Activated naive CD4-positive, alpha-beta T cell treated with anti-CD3 and anti-CD28 coated beads for 36 hours (primary cell): Measurements from ENCODE around the gene SLC37A2. TPM values are rescaled to one million over a fixed set of nuclear protein-coding genes. Genes with fewer than 3 reads are reported as not detected.

Experiments used
- CTCF ChIA-PET: fragments of 350-600 bp; sonication (Branson Sonifier 250); formaldehyde crosslinking; loops from one replicate; lab custom pipeline; 2021; ENCODE audit warnings: antibody characterized with exemption; lab: Charles Lee
- DNase-seq: peaks from one replicate; pipeline ENCODE4 v3.0.0-alpha.2; 2020
- H3K27ac Mint-ChIP-seq: one replicate; pipeline ENCODE4 v1.8.0; 2021; ENCODE audit warnings: mild to moderate bottlenecking, mixed read lengths
- H3K27me3 Mint-ChIP-seq: one replicate; pipeline ENCODE4 v1.8.0; 2021; ENCODE audit warnings: low read depth, mixed read lengths
- H3K36me3 Mint-ChIP-seq: one replicate; pipeline ENCODE4 v1.8.0; 2021; ENCODE audit warnings: low read depth, mixed read lengths
- H3K4me1 Mint-ChIP-seq: one replicate; pipeline ENCODE4 v1.8.0; 2021; ENCODE audit warnings: low read depth, mixed read lengths
- H3K4me3 Mint-ChIP-seq: one replicate; pipeline ENCODE4 v1.8.0; 2021; ENCODE audit warnings: mild to moderate bottlenecking, moderate library complexity, mixed read lengths
- H3K9me3 Mint-ChIP-seq: one replicate; pipeline ENCODE4 v1.8.0; 2021; ENCODE audit warnings: mixed read lengths
- intact Hi-C: fragments of 100-400 bp; cut with micrococcal nuclease; formaldehyde crosslinking; loops from one replicate; pipeline ENCODE4 v1.15.1; 2023
- total RNA-seq, 2 experiments: library from RNA; stranded (reverse); gene quantifications; one replicate each; pipeline ENCODE4 v1.2.3, GENCODE V29; 2021

Gene SLC37A2
- total RNA-seq, 2 experiments from 2014 or later, result 0.57 to 0.67 TPM

- Mint-ChIP-seq H3K36me3 (no peaks in the 10 kb centered on the region), H3K9me3 (no peaks in the 10 kb centered on the region), H3K4me1 (no peaks in the 10 kb centered on the region), H3K27ac (no peak overlapping the region), H3K27me3 (no peaks in the 10 kb centered on the region), H3K4me3 (no peak overlapping the region)
- CTCF ChIA-PET, result no interaction called here
- intact Hi-C loops, result no loop called here
- no peak for DNase-seq
Measured at GRCh38 chr11:125079878-125080530, 16.9 kb downstream of the SLC37A2 start.

DNA sequence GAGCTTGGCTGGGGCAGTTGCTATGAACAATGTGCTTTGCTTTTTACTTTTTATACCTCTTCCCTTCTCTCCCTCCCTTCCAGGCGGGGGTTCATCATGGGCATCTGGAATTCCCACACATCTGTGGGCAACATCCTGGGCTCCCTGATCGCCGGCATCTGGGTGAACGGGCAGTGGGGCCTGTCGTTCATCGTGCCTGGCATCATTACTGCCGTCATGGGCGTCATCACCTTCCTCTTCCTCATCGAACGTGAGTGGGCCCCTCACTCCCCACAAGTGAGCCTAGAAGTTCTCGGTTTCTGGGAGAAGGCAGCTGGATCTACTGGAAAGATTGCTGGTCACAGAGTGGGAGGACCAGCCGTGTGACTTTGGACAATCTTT is 17.4 kb downstream of the SLC37A2 start:
- Mint-ChIP-seq H3K27me3 (no peaks in the 10 kb centered on the region), H3K4me1 (no peaks in the 10 kb centered on the region), H3K27ac (no peak overlapping the region), H3K36me3 (no peaks in the 10 kb centered on the region), H3K9me3 (no peaks in the 10 kb centered on the region), H3K4me3 (no peak overlapping the region)
- CTCF ChIA-PET, result no interaction called here
- DNase-seq, result no peak
- intact Hi-C loops, result no loop called here

GRCh38 chr11:125081098-125081798 is 18.1 kb downstream of the SLC37A2 start:
- Mint-ChIP-seq H3K27me3 (no peaks in the 10 kb centered on the region), H3K36me3 (no peaks in the 10 kb centered on the region), H3K9me3 (no peaks in the 10 kb centered on the region), H3K27ac (no peak overlapping the region), H3K4me1 (no peaks in the 10 kb centered on the region), H3K4me3 (no peak overlapping the region)
- no peak for DNase-seq
- CTCF ChIA-PET, result no interaction called here
- intact Hi-C loops, result no loop called here

DNA sequence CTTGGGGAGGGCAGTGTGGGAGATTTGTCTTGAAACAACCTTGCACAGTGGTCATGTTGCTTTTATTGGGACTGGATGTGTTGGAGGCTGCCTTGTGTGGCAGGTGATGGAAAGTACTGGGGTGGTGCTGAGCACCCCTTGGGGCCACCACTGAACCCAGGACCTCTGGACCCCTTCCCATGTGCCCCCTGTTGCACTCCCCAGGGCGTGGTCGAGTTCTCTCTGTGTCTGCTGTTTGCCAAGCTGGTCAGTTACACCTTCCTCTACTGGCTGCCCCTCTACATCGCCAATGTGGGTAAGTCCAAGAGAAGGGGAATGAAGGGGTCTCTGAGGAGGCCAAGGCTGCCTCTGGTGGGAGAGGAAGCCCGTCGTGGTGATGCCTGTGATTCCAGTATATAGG is 18.9 kb downstream of the SLC37A2 start:
- Mint-ChIP-seq H3K27me3 (no peaks in the 10 kb centered on the region), H3K27ac (no peak overlapping the region), H3K4me3 (no peak overlapping the region), H3K36me3 (no peaks in the 10 kb centered on the region), H3K4me1 (no peaks in the 10 kb centered on the region), H3K9me3 (no peaks in the 10 kb centered on the region)
- intact Hi-C loops, result no loop called here
- no peak for DNase-seq
- CTCF ChIA-PET, result no interaction called here

GRCh38 chr11:125082611-125083311 is 19.7 kb downstream of the SLC37A2 start:
- H3K36me3 Mint-ChIP-seq, result no peaks in the 10 kb centered on the region
- intact Hi-C loops, result no loop called here
- H3K27ac Mint-ChIP-seq, result no peak overlapping the region
- no peak for DNase-seq
- no peaks in the 10 kb centered on the region for H3K9me3 Mint-ChIP-seq
- CTCF ChIA-PET, result interaction anchor here (1.2 kb wide), 1 partner anchor 59 kb away, joined by 3 read pairs; no protein-coding TSS in a partner anchor
- H3K4me1 Mint-ChIP-seq, result no peaks in the 10 kb centered on the region
- H3K4me3 Mint-ChIP-seq, result no peak overlapping the region
- no peaks in the 10 kb centered on the region for H3K27me3 Mint-ChIP-seq

DNA sequence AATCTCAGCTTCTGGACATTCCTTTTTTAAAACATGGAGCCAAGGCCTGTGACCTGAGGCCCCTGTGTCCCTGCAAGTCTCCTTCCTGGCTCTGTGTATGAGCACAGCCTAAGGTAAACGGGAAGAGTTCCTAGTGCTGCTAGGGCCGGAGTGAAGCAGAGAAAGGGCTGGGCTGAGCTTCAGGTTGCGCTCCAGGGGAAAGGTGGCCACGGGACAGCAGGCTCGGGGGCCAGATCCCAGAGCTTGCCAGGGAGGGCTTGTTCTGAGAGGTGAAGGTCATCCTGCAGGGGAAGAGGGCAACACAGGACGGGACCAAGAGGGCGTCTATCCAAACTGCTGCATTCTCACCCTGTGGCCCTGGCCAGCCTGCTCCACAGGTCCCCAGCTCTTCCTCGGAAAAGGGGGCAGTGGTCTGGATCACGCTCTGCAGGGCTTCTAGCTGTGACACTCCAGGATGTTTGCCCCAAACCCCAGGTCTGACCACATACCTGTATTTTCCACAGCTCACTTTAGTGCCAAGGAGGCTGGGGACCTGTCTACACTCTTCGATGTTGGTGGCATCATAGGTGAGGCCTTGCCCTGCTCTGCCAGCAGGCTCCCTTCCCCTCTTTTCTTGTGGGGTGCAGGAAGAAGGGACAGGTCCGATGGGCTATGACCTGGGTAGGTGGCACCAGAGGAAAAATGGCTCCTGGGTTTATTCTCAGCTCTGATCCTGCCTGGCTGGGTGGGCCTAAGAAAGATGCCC is 20.4 kb downstream of the SLC37A2 start:
- Mint-ChIP-seq H3K27ac (no peak overlapping the region), H3K9me3 (no peaks in the 10 kb centered on the region), H3K36me3 (no peaks in the 10 kb centered on the region), H3K4me1 (no peaks in the 10 kb centered on the region), H3K27me3 (no peaks in the 10 kb centered on the region), H3K4me3 (no peak overlapping the region)
- no peak for DNase-seq
- CTCF ChIA-PET, result interaction anchor here (1.2 kb wide), 1 partner anchor 59 kb away, joined by 3 read pairs; no protein-coding TSS in a partner anchor
- intact Hi-C loops, result no loop called here

GRCh38 chr11:125084057-125084416 is 20.9 kb downstream of the SLC37A2 start:
- H3K4me1 Mint-ChIP-seq, result no peaks in the 10 kb centered on the region
- no peaks in the 10 kb centered on the region for H3K36me3 Mint-ChIP-seq
- intact Hi-C loops, result no loop called here
- CTCF ChIA-PET, result interaction anchor here (1.2 kb wide), 1 partner anchor 58 kb away, joined by 3 read pairs; no protein-coding TSS in a partner anchor
- DNase-seq, result no peak
- no peaks in the 10 kb centered on the region for H3K9me3 Mint-ChIP-seq
- no peaks in the 10 kb centered on the region for H3K27me3 Mint-ChIP-seq
- H3K27ac Mint-ChIP-seq, result no peak overlapping the region
- no peak overlapping the region for H3K4me3 Mint-ChIP-seq

GRCh38 chr11:125084761-125085231 is 21.7 kb downstream of the SLC37A2 start:
- DNase-seq, result no peak
- H3K4me3 Mint-ChIP-seq, result no peak overlapping the region
- no peak overlapping the region for H3K27ac Mint-ChIP-seq
- H3K36me3 Mint-ChIP-seq, result no peaks in the 10 kb centered on the region
- no peaks in the 10 kb centered on the region for H3K27me3 Mint-ChIP-seq
- CTCF ChIA-PET, result no interaction called here
- no peaks in the 10 kb centered on the region for H3K4me1 Mint-ChIP-seq
- no peaks in the 10 kb centered on the region for H3K9me3 Mint-ChIP-seq
- intact Hi-C loops, result no loop called here

GRCh38 chr11:125085301-125086081 is 22.4 kb downstream of the SLC37A2 start:
- no peaks in the 10 kb centered on the region for H3K4me1 Mint-ChIP-seq
- DNase-seq, result no peak
- H3K36me3 Mint-ChIP-seq, result no peaks in the 10 kb centered on the region
- CTCF ChIA-PET, result no interaction called here
- no peaks in the 10 kb centered on the region for H3K27me3 Mint-ChIP-seq
- intact Hi-C loops, result no loop called here
- no peak overlapping the region for H3K27ac Mint-ChIP-seq
- H3K4me3 Mint-ChIP-seq, result no peak overlapping the region
- H3K9me3 Mint-ChIP-seq, result no peaks in the 10 kb centered on the region

- Mint-ChIP-seq H3K9me3 (no peaks in the 10 kb centered on the region), H3K27ac (no peak overlapping the region), H3K4me1 (no peaks in the 10 kb centered on the region), H3K27me3 (no peaks in the 10 kb centered on the region), H3K36me3 (no peaks in the 10 kb centered on the region), H3K4me3 (no peak overlapping the region)
- CTCF ChIA-PET, result interaction anchor here (0.7 kb wide), 1 partner anchor 23 kb away, joined by 3 read pairs; no protein-coding TSS in a partner anchor
- no peak for DNase-seq
- intact Hi-C loops, result no loop called here
Measured at GRCh38 chr11:125086633-125087296, 23.7 kb downstream of the SLC37A2 start.

GRCh38 chr11:125088123-125088522 is 25.0 kb downstream of the SLC37A2 start:
- H3K36me3 Mint-ChIP-seq, result no peaks in the 10 kb centered on the region
- H3K9me3 Mint-ChIP-seq, result no peaks in the 10 kb centered on the region
- intact Hi-C loops, result no loop called here
- CTCF ChIA-PET, result no interaction called here
- no peak for DNase-seq
- no peak overlapping the region for H3K4me3 Mint-ChIP-seq
- no peaks in the 10 kb centered on the region for H3K27me3 Mint-ChIP-seq
- H3K27ac Mint-ChIP-seq, result no peak overlapping the region
- no peaks in the 10 kb centered on the region for H3K4me1 Mint-ChIP-seq
